ENCODE results near the gene FMNL2. TPM values are rescaled to one million over a fixed set of nuclear protein-coding genes. Genes with fewer than 3 reads are reported as not detected.

The FMNL2 gene
- total and polyA plus RNA-seq, 2 experiments from 2014 or later: 16.5 to 45.4 TPM

DNA sequence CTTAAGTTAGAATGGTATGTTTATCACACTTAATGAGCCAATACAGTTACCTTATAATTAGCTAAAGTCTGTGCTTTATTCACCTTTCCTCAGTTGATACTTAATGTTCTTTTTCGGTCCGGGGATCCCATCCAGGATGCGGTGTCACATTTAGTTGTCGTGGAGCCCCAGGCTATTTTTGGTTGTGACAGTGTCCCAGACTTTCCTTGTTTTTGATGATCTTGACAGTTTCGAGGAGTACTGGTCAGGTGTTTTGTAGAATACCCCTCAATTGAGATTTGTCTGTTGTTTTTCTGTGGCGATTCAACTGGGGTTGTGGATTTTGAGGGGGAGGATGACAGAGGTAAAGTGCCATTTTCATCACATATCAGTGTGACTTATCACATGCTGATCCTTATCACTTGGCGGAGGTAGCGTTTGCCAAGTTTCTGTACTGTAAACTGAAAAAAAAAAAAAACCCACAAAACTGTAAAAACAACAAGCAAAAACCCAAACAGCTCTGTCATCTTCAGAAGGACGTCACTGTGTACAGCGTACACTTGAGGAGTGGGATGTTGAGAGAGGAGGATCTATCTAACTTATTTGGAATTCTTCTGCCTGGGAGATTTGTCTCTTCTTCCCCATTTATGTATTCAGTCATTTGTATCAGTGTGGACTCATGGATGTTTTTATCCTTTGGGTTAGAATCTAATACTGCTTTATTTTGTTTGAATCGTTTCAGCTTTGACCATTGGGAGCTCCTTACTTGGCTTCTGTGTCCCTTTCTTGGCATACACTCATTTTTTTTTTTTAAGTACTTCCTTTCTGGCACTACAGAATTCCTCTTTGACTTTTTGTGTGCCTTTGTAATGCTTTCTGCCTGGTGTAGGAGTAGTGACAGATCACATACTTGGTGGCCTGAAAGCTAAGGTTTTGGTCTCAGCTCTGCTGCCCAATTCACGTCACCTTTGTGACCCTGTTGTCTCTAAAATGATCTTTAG lies 68.1 kb downstream of the FMNL2 start:
- Histone ChIP-seq H3K27me3 (ENCODE audit: insufficient read depth) (no peaks in the 10 kb centered on the region), H3K79me2 (replicated peaks; ENCODE audit: insufficient read depth) (peaks cover 94% of the 10 kb centered on the region), H3K4me3 (no peak overlapping the region), H3K27ac (ENCODE audit: low read depth) (no peak overlapping the region; the same call in 1 of the 2 replicates), H3F3A (replicated peaks; ENCODE audit: low read depth) (no peaks in the 10 kb centered on the region), H4K20me1 (replicated peaks; ENCODE audit: insufficient read depth) (peaks cover 27% of the 10 kb centered on the region; the same call in 1 of the 2 replicates), H3K36me3 (ENCODE audit: insufficient read depth) (no peaks in the 10 kb centered on the region), H3K4me2 (no peak overlapping the region), H3K9me2 (ENCODE audit: insufficient read depth) (no peaks in the 10 kb centered on the region), H2AFZ (no peak overlapping the region), H3K4me1 (ENCODE audit: insufficient read depth) (peaks cover 37% of the 10 kb centered on the region)
- Mint-ChIP-seq H3K27me3 (ENCODE audit: insufficient read depth, low read depth, poor library complexity) (peaks cover 10% of the 10 kb centered on the region), H3K27ac (no peak overlapping the region), H3K4me3 (no peak overlapping the region), H3K9me3 (no peaks in the 10 kb centered on the region), H3K36me3 (ENCODE audit: low read depth) (no peaks in the 10 kb centered on the region), H3K4me1 (peaks cover 71% of the 10 kb centered on the region)
- DNase-seq (ENCODE audit: low spot score): no peak
- no peak for TF ChIP-seq ZNF331 (CRISPR knock-in tag; IDR thresholded peaks at IDR 0.05; ENCODE audit: low read depth)
- TF ChIP-seq EZH2phosphoT487 (IDR thresholded peaks at IDR 0.05; ENCODE audit: unreplicated experiment): no peak
- no peak for TF ChIP-seq NANOG (IDR thresholded peaks at IDR 0.05; ENCODE audit: borderline replicate concordance)
- TF ChIP-seq EZH2 (IDR thresholded peaks at IDR 0.05; ENCODE audit: low read depth, unreplicated experiment): no peak
- TF ChIP-seq ZNF114 (CRISPR knock-in tag; IDR thresholded peaks at IDR 0.05): no peak
- no peak for TF ChIP-seq ETS1 (IDR thresholded peaks at IDR 0.05)
- TF ChIP-seq, protein P1, sequence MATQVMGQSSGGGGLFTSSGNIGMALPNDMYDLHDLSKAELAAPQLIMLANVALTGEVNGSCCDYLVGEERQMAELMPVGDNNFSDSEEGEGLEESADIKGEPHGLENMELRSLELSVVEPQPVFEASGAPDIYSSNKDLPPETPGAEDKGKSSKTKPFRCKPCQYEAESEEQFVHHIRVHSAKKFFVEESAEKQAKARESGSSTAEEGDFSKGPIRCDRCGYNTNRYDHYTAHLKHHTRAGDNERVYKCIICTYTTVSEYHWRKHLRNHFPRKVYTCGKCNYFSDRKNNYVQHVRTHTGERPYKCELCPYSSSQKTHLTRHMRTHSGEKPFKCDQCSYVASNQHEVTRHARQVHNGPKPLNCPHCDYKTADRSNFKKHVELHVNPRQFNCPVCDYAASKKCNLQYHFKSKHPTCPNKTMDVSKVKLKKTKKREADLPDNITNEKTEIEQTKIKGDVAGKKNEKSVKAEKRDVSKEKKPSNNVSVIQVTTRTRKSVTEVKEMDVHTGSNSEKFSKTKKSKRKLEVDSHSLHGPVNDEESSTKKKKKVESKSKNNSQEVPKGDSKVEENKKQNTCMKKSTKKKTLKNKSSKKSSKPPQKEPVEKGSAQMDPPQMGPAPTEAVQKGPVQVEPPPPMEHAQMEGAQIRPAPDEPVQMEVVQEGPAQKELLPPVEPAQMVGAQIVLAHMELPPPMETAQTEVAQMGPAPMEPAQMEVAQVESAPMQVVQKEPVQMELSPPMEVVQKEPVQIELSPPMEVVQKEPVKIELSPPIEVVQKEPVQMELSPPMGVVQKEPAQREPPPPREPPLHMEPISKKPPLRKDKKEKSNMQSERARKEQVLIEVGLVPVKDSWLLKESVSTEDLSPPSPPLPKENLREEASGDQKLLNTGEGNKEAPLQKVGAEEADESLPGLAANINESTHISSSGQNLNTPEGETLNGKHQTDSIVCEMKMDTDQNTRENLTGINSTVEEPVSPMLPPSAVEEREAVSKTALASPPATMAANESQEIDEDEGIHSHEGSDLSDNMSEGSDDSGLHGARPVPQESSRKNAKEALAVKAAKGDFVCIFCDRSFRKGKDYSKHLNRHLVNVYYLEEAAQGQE (IDR thresholded peaks at IDR 0.05; ENCODE audit: unreplicated experiment): no peak
- no peak for TF ChIP-seq STAT1 (IDR thresholded peaks at IDR 0.05; ENCODE audit: unreplicated experiment)
- no peak for TF ChIP-seq JUNB (IDR thresholded peaks at IDR 0.05; ENCODE audit: unreplicated experiment)
- TF ChIP-seq ZNF462 (CRISPR knock-in tag; IDR thresholded peaks at IDR 0.05): no peak
- TF ChIP-seq POLR2AphosphoS5 (IDR thresholded peaks at IDR 0.05; ENCODE audit: low read depth): no peak
- no peak for TF ChIP-seq CTCF (conservative IDR thresholded peaks at IDR 0.05; ENCODE audit: low read depth in 2 of 2)
- no peak for TF ChIP-seq CREB1 (CRISPR knock-in tag; IDR thresholded peaks at IDR 0.05; ENCODE audit: low read depth)
- no peak for ATAC-seq
